K562 (cell line): Measurements from ENCODE around the gene RNF135. TPM values are rescaled to one million over a fixed set of nuclear protein-coding genes. Genes with fewer than 3 reads are reported as not detected.

Experiments used
- ATAC-seq: fragments of 200-7000 bp; cut with Tn5 transposase; 3 replicates; pipeline ENCODE4 v1.9.1; 2020; ENCODE audit warnings: moderate library complexity
- BruUV-seq: library from RNA; stranded (reverse); fragments of 400-500 nt; replicated peaks from 2 replicates; lab custom pipeline; 2021; lab: Mats Ljungman, UMichigan
- CTCF ChIA-PET: fragments of 300-600 bp; formaldehyde crosslinking; extraction: SDS; loops from one replicate; lab custom pipeline; 2021; ENCODE audit warnings: low intra/inter-chr PET ratio; lab: Yijun Ruan, JAX
- POLR2A ChIA-PET: fragments of 300-600, 350-650 bp; sonication (Branson Sonifier 250); formaldehyde crosslinking; extraction: SDS; loops from one replicate; lab custom pipeline; 2021; ENCODE audit warnings: antibody characterized with exemption, inconsistent platforms; lab: Yijun Ruan, JAX
- DNase-seq, 4 experiments: peaks; one replicate each; pipeline versions ENCODE4 v3.0.0 to v3.0.0-alpha.2; 2011 to 2018; ENCODE audit warnings: low spot score in 3 of 4, mixed read lengths in 3 of 4; ENCODE audit errors: extremely low read depth in 1 of 4
- FAIRE-seq: peaks from 2 replicates; lab custom pipeline; 2011; peaks lifted over from hg19 to GRCh38; lab: Jason Lieb, UNC
- H2AFZ ChIP-seq: 2 replicates; pipeline ENCODE4 v1.6.0; 2011; ENCODE audit warnings: low read depth, low read length, control low read depth, inconsistent platforms
- H3K27ac ChIP-seq: fragments of 200-600 bp; 3 replicates; pipeline ENCODE4 v1.8.0; 2011; ENCODE audit warnings: low read depth, mild to moderate bottlenecking, control low read depth, inconsistent platforms, low read length, moderate library complexity, mixed read lengths; ENCODE audit errors: extremely low read depth
- H3K27me3 ChIP-seq, 2 experiments: fragments of 300-600 bp in 1 of 2; 2 replicates in 1 of 2; 3 replicates in 1 of 2; pipeline versions ENCODE4 v1.6.0 to v1.8.0; 2011; ENCODE audit warnings: inconsistent platforms in 2 of 2, low read length in 2 of 2, mild to moderate bottlenecking in 1 of 2, mixed read lengths in 1 of 2, moderate library complexity in 1 of 2; ENCODE audit not compliant: control insufficient read depth in 2 of 2, insufficient read depth in 2 of 2
- H3K36me3 ChIP-seq: fragments of 300-600 bp; 3 replicates; pipeline ENCODE4 v1.8.0; 2011; ENCODE audit warnings: mild to moderate bottlenecking, low read length, inconsistent platforms; ENCODE audit not compliant: control insufficient read depth, insufficient read depth
- H3K4me1 ChIP-seq, 2 experiments: fragments of 200-600 bp in 1 of 2; replicated peaks in 1 of 2; 2 replicates in 1 of 2; 3 replicates in 1 of 2; pipeline versions ENCODE4 v1.5.1 to v1.8.0; 2011; ENCODE audit warnings: inconsistent platforms in 2 of 2, low read length in 2 of 2, mild to moderate bottlenecking in 1 of 2, mixed read lengths in 1 of 2, moderate library complexity in 1 of 2; ENCODE audit not compliant: control insufficient read depth in 2 of 2, insufficient read depth in 2 of 2
- H3K4me2 ChIP-seq: 2 replicates; pipeline ENCODE4 v1.6.1; 2011; ENCODE audit warnings: low read length, control low read depth, inconsistent platforms, mixed read lengths; ENCODE audit not compliant: insufficient read depth
- H3K4me3 ChIP-seq: fragments of 200-600 bp; sonication (generic), shearing (Covaris generic); 2 replicates; pipeline ENCODE4 v1.5.1; 2016; ENCODE audit warnings: control low read depth, inconsistent platforms
- H3K79me2 ChIP-seq: fragments of 200-600 bp; 3 replicates; pipeline ENCODE4 v1.8.0; 2011; ENCODE audit warnings: low read length, inconsistent platforms; ENCODE audit not compliant: control insufficient read depth, insufficient read depth
- H3K9ac ChIP-seq, 2 experiments: 2 replicates each; pipeline versions ENCODE4 v1.6.0 to v1.6.1; 2011; ENCODE audit warnings: low read depth in 2 of 2, low read length in 2 of 2, control low read depth in 1 of 2, inconsistent platforms in 1 of 2, mild to moderate bottlenecking in 1 of 2, mixed read lengths in 1 of 2; ENCODE audit not compliant: insufficient read depth in 1 of 2
- H3K9me1 ChIP-seq: one replicate; pipeline ENCODE4 v1.6.0; 2011; ENCODE audit warnings: inconsistent platforms, mild to moderate bottlenecking, low read length, moderate library complexity; ENCODE audit not compliant: control insufficient read depth, insufficient read depth
- H3K9me3 ChIP-seq: replicated peaks from 2 replicates; pipeline ENCODE4 v1.5.1; 2011; ENCODE audit warnings: low read depth, low read length, inconsistent platforms; ENCODE audit not compliant: control insufficient read depth, insufficient read depth
- H4K20me1 ChIP-seq: replicated peaks from 2 replicates; pipeline ENCODE4 v1.6.1; 2011; ENCODE audit warnings: low read length, inconsistent platforms, mixed read lengths; ENCODE audit not compliant: control insufficient read depth, insufficient read depth
- ARHGAP35 ChIP-seq: fragments of 450-650 bp; IDR thresholded peaks from 2 replicates; pipeline ENCODE4 v1.6.1; 2018; ENCODE audit not compliant: partially characterized antibody
- ASH1L ChIP-seq: fragments of 450-650 bp; IDR thresholded peaks from 2 replicates; pipeline ENCODE4 v1.6.1; 2018; ENCODE audit warnings: borderline replicate concordance, mild to moderate bottlenecking, low read depth; ENCODE audit not compliant: partially characterized antibody
- C11orf30 ChIP-seq: fragments of 450-650 bp; IDR thresholded peaks from 2 replicates; pipeline ENCODE4 v1.6.1; 2016; ENCODE audit warnings: low read depth, mild to moderate bottlenecking
- CBFA2T3 ChIP-seq: fragments of 450-650 bp; IDR thresholded peaks from 2 replicates; pipeline ENCODE4 v1.6.1; 2017
- FUS ChIP-seq: fragments of 200-400 bp; formaldehyde crosslinking; optimal IDR thresholded peaks from 2 replicates; pipeline ENCODE3; 2017; ENCODE audit warnings: low read depth, low read length
- HMG20B ChIP-seq: fragments of 250-450 bp; sonication (Bioruptor Pico); IDR thresholded peaks from 2 replicates; pipeline ENCODE4 v1.5.0; 2021; ENCODE audit warnings: mild to moderate bottlenecking
- MTF1 ChIP-seq: fragments of 250-450 bp; sonication (Bioruptor Pico); IDR thresholded peaks from 2 replicates; pipeline ENCODE4 v1.9.0; 2021; ENCODE audit warnings: moderate library complexity, mild to moderate bottlenecking, inconsistent platforms, borderline replicate concordance
- WGBS: fragments of 100-300 bp; shearing (Covaris generic); methylation state at CpG from one replicate; pipeline ENCODE4 v1.1.6; 2016; ENCODE audit warnings: low coverage, mixed read lengths; ENCODE audit not compliant: insufficient coverage; ENCODE audit errors: missing lambda C conversion rate; 5-methylcytosine and 5-hydroxymethylcytosine counted together
- in situ Hi-C: fragments of 300-500 bp; cut with MboI; formaldehyde crosslinking; loops from 4 replicates; pipeline ENCODE4 v1.15.0; 2018; ENCODE audit warnings: inconsistent platforms, mixed read lengths
- intact Hi-C: fragments of 100-400 bp; cut with micrococcal nuclease; formaldehyde crosslinking; loops from 2 replicates; pipeline ENCODE4 v1.14.2; 2022
- polyA plus RNA-seq, 8 experiments: library from polyadenylated mRNA; depleted of rRNA in 4 of 8; stranded (reverse) in 5 of 8; unstranded in 3 of 8; fragments of >200 nt; fragmentation: Nextera tagmentation in 2 of 8; fragmentation: Illumina TruSeq in 1 of 8; extraction: Ambion mirVana in 2 of 8; extraction: Trizol in 1 of 8; gene quantifications; 2 replicates each; pipeline versions ENCODE4 v1.2.1 to v1.2.3, GENCODE V29; 2011 to 2014; ENCODE audit warnings: inconsistent platforms in 1 of 8, missing spikeins in 1 of 8
- total RNA-seq, 7 experiments: library from RNA; depleted of rRNA in 6 of 7; stranded (reverse); fragments of >200 nt in 6 of 7; fragmentation: Illumina TruSeq in 2 of 7; extraction: Trizol in 2 of 7; gene quantifications; 2 replicates each; pipeline versions ENCODE4 v1.2.1 to v1.2.3, GENCODE V29; 2011 to 2021; ENCODE audit warnings: low replicate concordance in 1 of 7
- TF ChIP-seq, protein P1 (sequence below), 3 experiments: fragments of 200-800 bp in 1 of 3; sonication (Bioruptor generic) in 1 of 3; sonication (generic) in 1 of 3; formaldehyde crosslinking in 1 of 3; IDR thresholded peaks; 2 replicates each; pipeline versions ENCODE4 v1.6.1 to v1.8.0; 2016 to 2022; ENCODE audit warnings: mild to moderate bottlenecking in 2 of 3, missing compliant biosample characterization in 2 of 3, missing genetic modification characterization in 2 of 3, missing genetic modification reagents in 1 of 3
- TF ChIP-seq, protein P2 (sequence below), 2 experiments: IDR thresholded peaks in 1 of 2; conservative IDR thresholded peaks in 1 of 2; 2 replicates each; pipeline ENCODE4 v1.6.1; 2016; ENCODE audit warnings: low read depth in 2 of 2, mild to moderate bottlenecking in 1 of 2, missing compliant biosample characterization in 1 of 2, missing genetic modification characterization in 1 of 2, moderate library complexity in 1 of 2
- TF ChIP-seq, protein P3 (sequence below): fragments of 450-650 bp; formaldehyde crosslinking; IDR thresholded peaks from 2 replicates; pipeline ENCODE4 v1.4.0; 2022; ENCODE audit warnings: missing genetic modification characterization

RNF135 gene
- total and polyA plus RNA-seq, 9 of the 15 experiments (the other 6 are each of a cell fraction or from before 2014, with no cell fraction given) = 0.08 TPM; not detected in 8

DNA sequence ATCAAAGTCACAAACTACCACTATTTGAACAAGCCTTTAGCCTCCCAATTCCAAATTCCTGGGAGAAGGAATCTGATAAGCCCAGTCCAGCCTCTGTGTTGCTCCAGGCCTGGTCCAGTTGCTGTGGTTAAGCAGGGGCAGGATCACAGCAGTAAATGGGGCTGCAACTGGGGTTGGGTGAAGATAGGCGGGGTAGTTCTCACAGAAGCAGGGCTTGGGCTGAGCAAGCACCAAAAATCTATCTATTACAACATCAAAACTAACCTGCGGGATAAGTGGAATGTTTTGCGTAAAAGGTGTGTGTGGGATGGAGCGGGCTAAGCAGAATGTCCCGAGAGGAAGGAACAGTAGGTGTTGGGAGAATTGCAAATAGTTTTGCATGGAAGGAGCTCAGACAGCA is 23.0 kb upstream of the RNF135 start:
- Histone ChIP-seq H3K36me3 (no peaks in the 10 kb centered on the region), H3K27ac (no peak overlapping the region), H3K4me2 (no peak overlapping the region), H4K20me1 (peaks cover 2% of the 10 kb centered on the region; the same call in 1 of the 2 replicates), H3K9me3 (no peaks in the 10 kb centered on the region), H2AFZ (no peak overlapping the region), H3K4me3 (no peak overlapping the region), H3K4me1 (no peaks in the 10 kb centered on the region), H3K27me3 (peaks cover 10 to 48% of the 10 kb centered on the region in 2 experiments; a peak in 4 of 5 replicates), H3K79me2 (no peaks in the 10 kb centered on the region), H3K9ac (no peak overlapping the region), H3K9me1 (no peaks in the 10 kb centered on the region)
- ChIA-PET CTCF (no interaction called here), POLR2A (interaction anchor here (1.0 kb wide), 1 partner anchor 8 kb away, joined by 3 read pairs; no protein-coding TSS in a partner anchor)
- intact Hi-C loops (no loop called here), in situ Hi-C loops (no loop called here)
- FAIRE-seq (no peak), DNase-seq (no peak), ATAC-seq (no peak)
- no TSS peak for BruUV-seq
- no peak for TF ChIP-seq ARHGAP35
- 34% methylated on average over 5 of the region's 5 CpGs for WGBS

DNA sequence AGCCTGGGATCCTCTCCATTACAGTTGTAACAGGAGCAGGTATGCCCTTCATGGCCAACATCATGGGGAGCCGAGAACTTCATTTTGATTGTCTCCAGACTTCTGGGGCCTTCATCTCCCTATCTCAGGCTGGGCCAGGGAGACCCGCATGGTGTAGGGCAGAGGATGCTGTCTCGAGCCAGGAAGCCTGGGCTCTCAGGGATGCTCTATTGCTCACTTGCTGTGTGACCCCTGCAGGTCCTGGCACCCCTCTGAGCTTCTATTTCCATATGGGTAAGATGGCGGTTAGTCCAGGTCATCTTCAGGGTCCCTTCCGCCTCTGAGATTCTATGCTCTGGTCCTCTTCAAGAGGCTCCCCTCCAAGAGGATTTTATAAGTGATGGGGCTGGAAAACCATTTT is 20.6 kb upstream of the RNF135 start:
- intact Hi-C loops = no loop called here
- Histone ChIP-seq H3K4me3 (no peak overlapping the region), H2AFZ (no peak overlapping the region), H3K9me3 (no peaks in the 10 kb centered on the region), H3K79me2 (no peaks in the 10 kb centered on the region), H3K27me3 (peaks cover 12 to 41% of the 10 kb centered on the region in 2 experiments; a peak in 4 of 5 replicates), H3K27ac (no peak overlapping the region), H3K4me2 (no peak overlapping the region), H3K9me1 (no peaks in the 10 kb centered on the region), H3K9ac (no peak overlapping the region), H3K4me1 (no peaks in the 10 kb centered on the region), H3K36me3 (no peaks in the 10 kb centered on the region), H4K20me1 (peaks cover 2% of the 10 kb centered on the region; the same call in 1 of the 2 replicates)
- ChIA-PET CTCF (no interaction called here), POLR2A (no interaction called here)
- FAIRE-seq (no peak), DNase-seq (no peak), ATAC-seq (no peak)
- 22% methylated on average over 5 of the region's 5 CpGs for WGBS
- no TSS peak for BruUV-seq
- in situ Hi-C loops = no loop called here
- no peak for TF ChIP-seq MTF1
- TF ChIP-seq, protein P1, sequence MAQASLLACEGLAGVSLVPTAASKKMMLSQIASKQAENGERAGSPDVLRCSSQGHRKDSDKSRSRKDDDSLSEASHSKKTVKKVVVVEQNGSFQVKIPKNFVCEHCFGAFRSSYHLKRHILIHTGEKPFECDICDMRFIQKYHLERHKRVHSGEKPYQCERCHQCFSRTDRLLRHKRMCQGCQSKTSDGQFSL (CRISPR knock-in tag; IDR thresholded peaks at IDR 0.05) = no peak
- TF ChIP-seq, protein P1 (tag; IDR thresholded peaks at IDR 0.05) = no peak
- TF ChIP-seq, protein P2, sequence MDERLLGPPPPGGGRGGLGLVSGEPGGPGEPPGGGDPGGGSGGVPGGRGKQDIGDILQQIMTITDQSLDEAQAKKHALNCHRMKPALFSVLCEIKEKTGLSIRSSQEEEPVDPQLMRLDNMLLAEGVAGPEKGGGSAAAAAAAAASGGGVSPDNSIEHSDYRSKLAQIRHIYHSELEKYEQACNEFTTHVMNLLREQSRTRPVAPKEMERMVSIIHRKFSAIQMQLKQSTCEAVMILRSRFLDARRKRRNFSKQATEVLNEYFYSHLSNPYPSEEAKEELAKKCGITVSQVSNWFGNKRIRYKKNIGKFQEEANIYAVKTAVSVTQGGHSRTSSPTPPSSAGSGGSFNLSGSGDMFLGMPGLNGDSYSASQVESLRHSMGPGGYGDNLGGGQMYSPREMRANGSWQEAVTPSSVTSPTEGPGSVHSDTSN (CRISPR knock-in tag; IDR thresholded peaks at IDR 0.05; ENCODE audit: low read depth) = no peak
- TF ChIP-seq, protein P2 (tag; conservative IDR thresholded peaks at IDR 0.05; ENCODE audit: low read depth) = no peak
- TF ChIP-seq, protein P3, sequence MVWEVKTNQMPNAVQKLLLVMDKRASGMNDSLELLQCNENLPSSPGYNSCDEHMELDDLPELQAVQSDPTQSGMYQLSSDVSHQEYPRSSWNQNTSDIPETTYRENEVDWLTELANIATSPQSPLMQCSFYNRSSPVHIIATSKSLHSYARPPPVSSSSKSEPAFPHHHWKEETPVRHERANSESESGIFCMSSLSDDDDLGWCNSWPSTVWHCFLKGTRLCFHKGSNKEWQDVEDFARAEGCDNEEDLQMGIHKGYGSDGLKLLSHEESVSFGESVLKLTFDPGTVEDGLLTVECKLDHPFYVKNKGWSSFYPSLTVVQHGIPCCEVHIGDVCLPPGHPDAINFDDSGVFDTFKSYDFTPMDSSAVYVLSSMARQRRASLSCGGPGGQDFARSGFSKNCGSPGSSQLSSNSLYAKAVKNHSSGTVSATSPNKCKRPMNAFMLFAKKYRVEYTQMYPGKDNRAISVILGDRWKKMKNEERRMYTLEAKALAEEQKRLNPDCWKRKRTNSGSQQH (CRISPR knock-in tag) = no peak
- no peak for TF ChIP-seq CBFA2T3
- TF ChIP-seq HMG20B (CRISPR knock-in tag) = no peak
- TF ChIP-seq ASH1L = no peak
- TF ChIP-seq C11orf30 = no peak
- TF ChIP-seq FUS = no peak
